HG03575 (cell line): Measurements from ENCODE around the gene UQCC3.

Source experiments
- ATAC-seq: cut with Tn5 transposase; IDR thresholded peaks from one replicate; pipeline ENCODE4 v1.9.1; 2021; ENCODE audit not compliant: unreplicated experiment, insufficient number of reproducible peaks, low FRiP score; ENCODE audit errors: extremely low read depth

UQCC3 gene

DNA sequence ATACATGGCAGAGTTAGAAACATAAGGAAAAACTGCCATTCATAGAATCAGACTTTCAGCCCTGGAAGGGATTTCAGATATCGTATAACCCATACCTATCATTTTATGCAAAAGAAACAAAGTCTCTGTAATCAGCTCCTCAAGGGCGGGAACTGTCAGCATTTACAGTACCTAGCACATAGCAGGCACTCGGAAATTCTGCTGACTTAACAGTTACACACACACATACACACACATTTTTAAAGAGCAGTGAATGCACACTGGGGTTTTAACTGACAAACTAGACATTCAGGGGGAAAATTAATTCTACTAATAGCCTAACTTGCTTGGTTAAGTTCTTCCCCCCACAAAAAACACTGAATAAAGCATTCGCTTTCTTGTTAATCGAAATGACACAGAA, 44.7 kb downstream of the UQCC3 start:
- ATAC-seq: no peak

DNA sequence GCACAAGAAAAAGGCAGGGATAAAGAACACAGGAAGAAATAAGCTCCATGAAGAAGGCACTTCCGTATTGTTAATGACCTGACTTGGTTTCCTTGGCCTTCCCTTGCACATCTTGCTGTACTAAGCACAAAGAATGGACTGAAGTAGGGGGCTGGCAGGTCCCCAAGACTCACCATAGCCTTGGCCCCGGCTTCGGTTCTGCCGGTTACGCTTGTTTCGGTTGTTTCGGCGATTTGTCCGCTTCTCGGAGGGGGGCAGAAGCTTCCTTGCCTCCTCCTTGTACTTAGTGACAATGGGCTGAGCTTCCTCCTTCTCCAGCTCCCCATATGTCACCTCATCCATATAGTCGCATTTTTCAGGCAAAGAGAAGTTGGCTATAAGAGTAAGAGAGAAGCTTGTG, 45.3 kb downstream of the UQCC3 start:
- ATAC-seq: no peak

DNA sequence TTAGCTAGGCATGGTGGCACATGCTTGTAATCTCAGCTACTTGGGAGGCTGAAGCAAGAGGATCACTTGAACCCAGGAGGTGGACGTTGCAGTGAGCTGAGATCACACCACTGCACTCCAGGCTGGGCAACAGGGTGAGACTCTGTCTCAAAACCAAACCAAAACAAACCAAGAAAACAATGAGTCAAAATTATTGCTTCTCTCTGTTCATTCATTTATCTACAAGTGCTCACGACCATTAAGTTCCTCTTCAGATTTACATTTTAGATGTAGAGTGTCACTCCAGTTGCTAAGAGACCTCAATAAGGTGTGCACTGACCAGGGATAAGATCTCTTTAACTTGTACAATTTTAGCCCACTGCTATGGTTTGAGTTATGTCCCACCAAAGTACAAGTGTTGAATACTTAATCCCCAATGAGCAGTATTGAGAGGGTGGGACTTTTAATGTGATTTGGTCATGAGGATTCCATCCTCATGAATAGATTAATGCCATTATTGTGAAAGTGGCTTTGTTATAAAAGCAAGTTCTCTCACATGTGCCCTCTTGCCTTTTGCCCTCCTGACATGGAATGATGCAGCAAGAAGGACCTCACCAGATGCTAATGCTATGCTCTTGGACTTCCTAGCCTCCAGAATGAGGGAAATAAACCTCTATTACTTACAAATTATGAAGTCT, 48.0 kb downstream of the UQCC3 start:
- ATAC-seq: no peak

DNA sequence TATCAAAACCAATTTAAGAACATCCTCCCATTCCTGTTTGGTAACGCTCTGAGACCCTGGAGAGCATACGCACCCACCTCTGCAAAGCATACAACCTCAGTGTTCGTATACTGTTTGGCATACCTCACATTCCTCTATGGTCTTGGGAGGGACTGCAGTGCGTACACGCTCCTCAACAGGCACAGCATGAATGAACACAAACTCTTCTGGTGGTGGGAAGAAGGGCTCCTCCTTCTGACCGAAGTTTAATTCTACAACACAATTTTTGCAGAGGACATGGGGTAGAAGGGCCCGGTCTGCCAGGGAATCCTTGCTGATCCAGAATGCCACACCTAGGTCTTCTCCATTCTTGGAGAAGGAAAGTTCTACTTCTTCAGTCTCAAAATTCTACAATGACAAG, 50.5 kb downstream of the UQCC3 start:
- ATAC-seq: no peak
